Measurements from ENCODE around the gene PKP1.

The PKP1 gene

GRCh38 chr1:201350361-201350725 lies 67.0 kb downstream of the PKP1 start:
- no peak overlapping the region for H2AK5ac ChIP-seq (ENCODE audit: low read length)
- no peaks in the 10 kb centered on the region for H3K79me2 ChIP-seq (ENCODE audit: control insufficient read depth, insufficient read depth, low read length)
- no peaks in the 10 kb centered on the region for H3K27me3 ChIP-seq (ENCODE audit: insufficient read depth, low read length, poor library complexity)
- H3K18ac ChIP-seq (ENCODE audit: low read length), result no peak overlapping the region
- no peak overlapping the region for H2BK5ac ChIP-seq (ENCODE audit: low read length)
- H3K4me1 ChIP-seq (ENCODE audit: control insufficient read depth, low read depth, low read length), result no peaks in the 10 kb centered on the region
- no peak overlapping the region for H2BK15ac ChIP-seq (replicated peaks; ENCODE audit: low read depth)
- no peaks in the 10 kb centered on the region for H3K36me3 ChIP-seq (ENCODE audit: control insufficient read depth, insufficient read depth, low read length)
- no peak overlapping the region for H3K4ac ChIP-seq (ENCODE audit: low read depth, low read length)
- no peak overlapping the region for H3K23ac ChIP-seq (ENCODE audit: low read length)
- no peak overlapping the region for H3K56ac ChIP-seq (ENCODE audit: low read length)
- no peaks in the 10 kb centered on the region for H3K79me1 ChIP-seq (ENCODE audit: low read length)
- no peak overlapping the region for H3K9ac ChIP-seq (ENCODE audit: low read length)
- H3K4me3 ChIP-seq (ENCODE audit: low read length), result no peak overlapping the region
- no peak overlapping the region for H3K4me2 ChIP-seq (ENCODE audit: low read length)
- WGBS (ENCODE audit: extremely low coverage, insufficient coverage, low lambda C conversion rate), result no CpG with 5 or more reads among the region's 2 CpGs
- no peak overlapping the region for H2BK120ac ChIP-seq (ENCODE audit: low read depth, low read length)
- no peak overlapping the region for H4K8ac ChIP-seq (ENCODE audit: low read depth, low read length)
- no peak for DNase-seq
- no peak overlapping the region for H4K5ac ChIP-seq (ENCODE audit: low read length)
- H3K27ac ChIP-seq (ENCODE audit: low read depth, low read length), result no peak overlapping the region

DNA sequence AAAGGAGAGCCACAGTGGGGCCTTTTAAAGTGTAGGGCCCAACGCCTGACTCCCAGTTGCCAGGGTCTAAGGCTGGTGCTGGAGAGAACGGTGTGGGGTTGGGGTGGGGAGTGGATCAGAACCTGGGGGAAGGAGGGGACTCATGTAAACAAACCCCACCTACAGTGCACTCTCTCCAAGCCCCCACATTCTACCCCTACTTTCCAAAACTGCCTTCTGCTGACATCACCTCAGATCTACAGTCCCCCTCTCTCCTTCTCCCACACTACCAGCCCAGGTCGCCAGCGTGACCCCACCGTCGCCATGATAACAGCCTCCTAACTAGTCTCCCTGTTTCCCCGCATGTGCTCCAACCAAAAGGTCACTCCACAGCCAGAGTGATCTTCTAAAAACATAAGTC lies 67.6 kb downstream of the PKP1 start:
- H3K36me3 ChIP-seq (ENCODE audit: control insufficient read depth, insufficient read depth, low read length), result no peaks in the 10 kb centered on the region
- WGBS (ENCODE audit: extremely low coverage, insufficient coverage, low lambda C conversion rate), result no CpG with 5 or more reads among the region's 7 CpGs
- no peak overlapping the region for H3K56ac ChIP-seq (ENCODE audit: low read length)
- no peak for DNase-seq
- H3K23ac ChIP-seq (ENCODE audit: low read length), result no peak overlapping the region
- no peak overlapping the region for H2AK5ac ChIP-seq (ENCODE audit: low read length)
- no peak overlapping the region for H4K5ac ChIP-seq (ENCODE audit: low read length)
- no peak overlapping the region for H3K4ac ChIP-seq (ENCODE audit: low read depth, low read length)
- H3K79me2 ChIP-seq (ENCODE audit: control insufficient read depth, insufficient read depth, low read length), result no peaks in the 10 kb centered on the region
- no peak overlapping the region for H2BK15ac ChIP-seq (replicated peaks; ENCODE audit: low read depth)
- H3K9ac ChIP-seq (ENCODE audit: low read length), result no peak overlapping the region
- no peak overlapping the region for H3K27ac ChIP-seq (ENCODE audit: low read depth, low read length)
- no peak overlapping the region for H4K8ac ChIP-seq (ENCODE audit: low read depth, low read length)
- H3K4me1 ChIP-seq (ENCODE audit: control insufficient read depth, low read depth, low read length), result no peaks in the 10 kb centered on the region
- H3K4me2 ChIP-seq (ENCODE audit: low read length), result no peak overlapping the region
- H2BK120ac ChIP-seq (ENCODE audit: low read depth, low read length), result no peak overlapping the region
- H3K27me3 ChIP-seq (ENCODE audit: insufficient read depth, low read length, poor library complexity), result no peaks in the 10 kb centered on the region
- H3K4me3 ChIP-seq (ENCODE audit: low read length), result no peak overlapping the region
- H2BK5ac ChIP-seq (ENCODE audit: low read length), result no peak overlapping the region
- no peak overlapping the region for H3K18ac ChIP-seq (ENCODE audit: low read length)
- H3K79me1 ChIP-seq (ENCODE audit: low read length), result no peaks in the 10 kb centered on the region

DNA sequence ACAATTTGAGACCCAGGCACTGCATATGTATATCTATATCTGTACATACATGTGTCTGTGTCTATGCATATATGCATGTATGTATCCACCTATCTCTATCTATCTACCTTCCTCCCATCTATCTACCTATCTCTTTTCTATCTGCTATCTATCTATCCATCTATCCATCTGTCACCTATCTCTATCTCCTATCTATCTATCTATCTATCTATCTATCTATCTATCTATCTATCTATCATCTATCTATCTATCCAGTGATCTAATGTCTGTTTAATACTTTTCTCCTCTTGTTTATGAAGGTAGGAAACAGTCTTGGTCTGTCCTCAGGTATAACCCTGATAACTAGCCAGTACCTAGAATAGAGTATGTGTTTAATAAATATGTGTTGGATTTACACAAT lies 68.3 kb downstream of the PKP1 start:
- H3K79me1 ChIP-seq (ENCODE audit: low read length), result no peaks in the 10 kb centered on the region
- no peaks in the 10 kb centered on the region for H3K27me3 ChIP-seq (ENCODE audit: insufficient read depth, low read length, poor library complexity)
- no peak overlapping the region for H3K18ac ChIP-seq (ENCODE audit: low read length)
- no peak overlapping the region for H2AK5ac ChIP-seq (ENCODE audit: low read length)
- H4K8ac ChIP-seq (ENCODE audit: low read depth, low read length), result no peak overlapping the region
- H3K79me2 ChIP-seq (ENCODE audit: control insufficient read depth, insufficient read depth, low read length), result no peaks in the 10 kb centered on the region
- H2BK15ac ChIP-seq (replicated peaks; ENCODE audit: low read depth), result no peak overlapping the region
- H3K4ac ChIP-seq (ENCODE audit: low read depth, low read length), result no peak overlapping the region
- no peak overlapping the region for H3K4me3 ChIP-seq (ENCODE audit: low read length)
- no peak overlapping the region for H2BK120ac ChIP-seq (ENCODE audit: low read depth, low read length)
- no peak overlapping the region for H2BK5ac ChIP-seq (ENCODE audit: low read length)
- H3K27ac ChIP-seq (ENCODE audit: low read depth, low read length), result no peak overlapping the region
- H3K56ac ChIP-seq (ENCODE audit: low read length), result no peak overlapping the region
- no peaks in the 10 kb centered on the region for H3K4me1 ChIP-seq (ENCODE audit: control insufficient read depth, low read depth, low read length)
- H4K5ac ChIP-seq (ENCODE audit: low read length), result no peak overlapping the region
- no peak overlapping the region for H3K23ac ChIP-seq (ENCODE audit: low read length)
- no peak for DNase-seq
- no peak overlapping the region for H3K4me2 ChIP-seq (ENCODE audit: low read length)
- no peaks in the 10 kb centered on the region for H3K36me3 ChIP-seq (ENCODE audit: control insufficient read depth, insufficient read depth, low read length)
- H3K9ac ChIP-seq (ENCODE audit: low read length), result no peak overlapping the region

DNA sequence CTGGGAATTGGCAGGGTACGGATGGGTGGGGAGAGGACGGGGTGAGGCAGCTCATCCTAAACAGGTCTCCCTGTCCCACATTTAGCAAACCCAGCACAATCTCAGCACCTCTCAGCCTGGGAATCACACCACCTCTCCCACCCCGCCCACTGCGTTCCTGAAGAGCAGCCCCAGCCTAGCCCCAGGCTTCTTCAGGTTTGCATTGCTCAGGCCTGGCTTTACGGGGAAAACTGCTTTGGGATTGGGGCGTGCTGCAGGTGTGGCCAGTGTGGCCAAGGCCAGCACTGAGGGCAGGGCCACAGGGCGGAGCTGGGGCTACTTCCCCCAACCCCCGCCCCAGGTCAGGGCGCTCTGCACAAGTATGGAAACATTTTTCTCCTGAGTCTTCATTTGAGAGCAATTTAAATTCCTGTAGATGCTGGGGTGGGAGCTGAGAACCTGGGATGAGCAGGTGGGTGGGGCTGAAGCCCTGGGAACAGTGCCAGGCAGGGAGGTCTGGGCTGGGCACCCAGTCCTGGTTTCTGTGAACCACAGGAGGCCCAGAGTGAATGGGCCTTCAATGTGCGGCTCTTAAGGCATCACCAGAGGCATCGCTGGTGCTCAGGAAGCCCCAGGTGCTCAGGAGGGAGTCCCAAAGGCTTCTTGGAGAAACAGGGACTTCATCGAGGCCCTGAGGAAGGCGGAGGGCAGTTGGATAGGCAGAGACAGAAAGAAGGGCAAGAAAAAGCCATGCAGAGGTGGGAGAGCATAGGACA lies 70.1 kb downstream of the PKP1 start:
- Histone ChIP-seq H2BK15ac (replicated peaks; ENCODE audit: low read depth) (no peak overlapping the region), H3K4me2 (ENCODE audit: low read length) (no peak overlapping the region), H3K36me3 (ENCODE audit: control insufficient read depth, insufficient read depth, low read length) (no peaks in the 10 kb centered on the region), H4K5ac (ENCODE audit: low read length) (no peak overlapping the region), H2AK5ac (ENCODE audit: low read length) (no peak overlapping the region), H3K27ac (ENCODE audit: low read depth, low read length) (no peak overlapping the region), H3K18ac (ENCODE audit: low read length) (no peak overlapping the region), H3K56ac (ENCODE audit: low read length) (no peak overlapping the region), H3K4ac (ENCODE audit: low read depth, low read length) (no peak overlapping the region), H3K9ac (ENCODE audit: low read length) (no peak overlapping the region), H3K4me3 (ENCODE audit: low read length) (no peak overlapping the region), H4K8ac (ENCODE audit: low read depth, low read length) (no peak overlapping the region), H3K79me1 (ENCODE audit: low read length) (no peaks in the 10 kb centered on the region), H3K79me2 (ENCODE audit: control insufficient read depth, insufficient read depth, low read length) (no peaks in the 10 kb centered on the region), H3K27me3 (ENCODE audit: insufficient read depth, low read length, poor library complexity) (no peaks in the 10 kb centered on the region), H2BK120ac (ENCODE audit: low read depth, low read length) (no peak overlapping the region), H3K23ac (ENCODE audit: low read length) (no peak overlapping the region), H2BK5ac (ENCODE audit: low read length) (no peak overlapping the region), H3K4me1 (ENCODE audit: control insufficient read depth, low read depth, low read length) (no peaks in the 10 kb centered on the region)
- no peak for DNase-seq
- WGBS (ENCODE audit: extremely low coverage, insufficient coverage, low lambda C conversion rate), result no CpG with 5 or more reads among the region's 13 CpGs

- no peak overlapping the region for H3K23ac ChIP-seq (ENCODE audit: low read length)
- no peak overlapping the region for H3K4me2 ChIP-seq (ENCODE audit: low read length)
- no peak for DNase-seq
- no peaks in the 10 kb centered on the region for H3K36me3 ChIP-seq (ENCODE audit: control insufficient read depth, insufficient read depth, low read length)
- H2AK5ac ChIP-seq (ENCODE audit: low read length), result no peak overlapping the region
- H2BK120ac ChIP-seq (ENCODE audit: low read depth, low read length), result no peak overlapping the region
- H3K79me1 ChIP-seq (ENCODE audit: low read length), result no peaks in the 10 kb centered on the region
- no peak overlapping the region for H4K8ac ChIP-seq (ENCODE audit: low read depth, low read length)
- no peak overlapping the region for H3K56ac ChIP-seq (ENCODE audit: low read length)
- no peak overlapping the region for H3K27ac ChIP-seq (ENCODE audit: low read depth, low read length)
- no CpG with 5 or more reads among the region's 9 CpGs for WGBS (ENCODE audit: extremely low coverage, insufficient coverage, low lambda C conversion rate)
- no peak overlapping the region for H3K4me3 ChIP-seq (ENCODE audit: low read length)
- no peak overlapping the region for H4K5ac ChIP-seq (ENCODE audit: low read length)
- H3K4me1 ChIP-seq (ENCODE audit: control insufficient read depth, low read depth, low read length), result no peaks in the 10 kb centered on the region
- H2BK5ac ChIP-seq (ENCODE audit: low read length), result no peak overlapping the region
- no peaks in the 10 kb centered on the region for H3K27me3 ChIP-seq (ENCODE audit: insufficient read depth, low read length, poor library complexity)
- no peak overlapping the region for H2BK15ac ChIP-seq (replicated peaks; ENCODE audit: low read depth)
- no peak overlapping the region for H3K18ac ChIP-seq (ENCODE audit: low read length)
- H3K4ac ChIP-seq (ENCODE audit: low read depth, low read length), result no peak overlapping the region
- H3K9ac ChIP-seq (ENCODE audit: low read length), result no peak overlapping the region
- no peaks in the 10 kb centered on the region for H3K79me2 ChIP-seq (ENCODE audit: control insufficient read depth, insufficient read depth, low read length)
Observed at GRCh38 chr1:201354151-201354900, 71.0 kb downstream of the PKP1 start.

GRCh38 chr1:201354901-201355295 lies 71.6 kb downstream of the PKP1 start:
- H2AK5ac ChIP-seq (ENCODE audit: low read length), result no peak overlapping the region
- H3K27me3 ChIP-seq (ENCODE audit: insufficient read depth, low read length, poor library complexity), result no peaks in the 10 kb centered on the region
- DNase-seq, result no peak

More at GRCh38 chr1:201354901-201355295, 71.6 kb downstream of the PKP1 start:
- Histone ChIP-seq H2BK15ac (replicated peaks; ENCODE audit: low read depth) (no peak overlapping the region), H3K4me1 (ENCODE audit: control insufficient read depth, low read depth, low read length) (no peaks in the 10 kb centered on the region), H3K36me3 (ENCODE audit: control insufficient read depth, insufficient read depth, low read length) (no peaks in the 10 kb centered on the region), H2BK120ac (ENCODE audit: low read depth, low read length) (no peak overlapping the region), H3K79me2 (ENCODE audit: control insufficient read depth, insufficient read depth, low read length) (no peaks in the 10 kb centered on the region), H4K5ac (ENCODE audit: low read length) (no peak overlapping the region), H3K4me3 (ENCODE audit: low read length) (no peak overlapping the region), H4K8ac (ENCODE audit: low read depth, low read length) (no peak overlapping the region), H3K23ac (ENCODE audit: low read length) (no peak overlapping the region), H3K79me1 (ENCODE audit: low read length) (no peaks in the 10 kb centered on the region), H3K9ac (ENCODE audit: low read length) (no peak overlapping the region), H3K4me2 (ENCODE audit: low read length) (no peak overlapping the region), H3K4ac (ENCODE audit: low read depth, low read length) (no peak overlapping the region), H3K56ac (ENCODE audit: low read length) (no peak overlapping the region), H3K27ac (ENCODE audit: low read depth, low read length) (no peak overlapping the region), H2BK5ac (ENCODE audit: low read length) (no peak overlapping the region), H3K18ac (ENCODE audit: low read length) (no peak overlapping the region)
- no CpG with 5 or more reads among the region's 4 CpGs for WGBS (ENCODE audit: extremely low coverage, insufficient coverage, low lambda C conversion rate)
